NCI-H510A treated with DMSO at 0.1 percent for 48 hours (cell line): ENCODE data around the gene ILRUN.
"Not testable (repeated sequence)": the region's sequence is repeated elsewhere in the genome, so short reads cannot be mapped to it uniquely, and the experiment has no call there.

Experiments
- DNase-seq: peaks from one replicate; lab custom pipeline; 2025; lab: John Stamatoyannopoulos, UW

ILRUN gene

DNA sequence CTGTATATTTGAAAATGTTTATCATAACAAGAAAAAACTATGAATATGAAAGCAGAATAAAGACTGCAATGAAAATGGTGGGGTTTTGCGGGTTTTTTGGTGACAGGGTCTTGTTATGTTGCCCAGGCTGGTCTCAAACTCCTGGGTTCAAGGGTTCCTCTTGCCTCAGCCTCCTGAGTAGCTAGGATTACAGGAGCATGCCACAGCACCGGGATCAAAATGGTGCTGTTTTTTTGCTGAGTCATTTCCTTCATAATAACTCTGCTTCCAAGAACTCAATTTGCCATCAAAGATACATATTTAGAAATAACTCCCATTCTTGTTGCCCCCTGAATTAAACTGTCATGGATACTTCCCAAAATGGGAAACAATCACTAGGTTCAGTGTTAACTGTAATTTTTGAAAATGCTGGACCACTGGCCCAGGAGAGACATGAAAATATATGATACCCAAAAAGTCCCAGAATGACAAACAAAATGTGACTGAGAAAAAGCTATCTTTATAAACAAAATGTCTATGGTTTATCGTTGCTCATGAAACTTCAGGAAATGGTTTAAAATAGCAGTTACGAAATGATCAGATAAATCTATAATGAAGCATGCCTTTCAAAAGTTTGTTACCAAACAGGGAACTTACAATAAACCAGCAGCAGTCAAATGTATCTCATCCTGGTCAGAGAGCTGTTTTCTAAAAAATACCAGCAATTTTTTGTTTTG lies 32.2 kb downstream of the ILRUN start:
- no peak for DNase-seq

- DNase-seq, result no peak
Measured at GRCh38 chr6:34663831-34664255, 32.7 kb downstream of the ILRUN start.

DNA sequence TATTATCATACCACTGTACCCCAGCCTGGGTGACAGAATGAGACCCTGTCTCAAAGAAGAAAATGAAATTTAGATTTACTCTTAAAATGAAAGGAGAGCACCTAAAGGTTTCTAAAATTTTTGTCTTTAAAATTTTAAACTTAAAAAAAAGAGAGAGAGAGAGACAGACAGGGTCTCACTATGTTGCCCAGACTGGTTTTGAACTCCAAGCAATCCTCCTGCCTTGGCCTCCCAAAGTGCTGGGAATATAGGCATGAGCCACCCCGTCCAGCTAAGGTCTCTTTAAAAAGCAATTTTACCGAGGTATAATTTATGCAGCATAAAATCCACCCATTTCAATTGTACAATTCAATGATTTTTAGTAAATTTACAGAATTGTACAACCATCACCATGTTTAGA lies 33.2 kb downstream of the ILRUN start:
- DNase-seq, result no peak

DNA sequence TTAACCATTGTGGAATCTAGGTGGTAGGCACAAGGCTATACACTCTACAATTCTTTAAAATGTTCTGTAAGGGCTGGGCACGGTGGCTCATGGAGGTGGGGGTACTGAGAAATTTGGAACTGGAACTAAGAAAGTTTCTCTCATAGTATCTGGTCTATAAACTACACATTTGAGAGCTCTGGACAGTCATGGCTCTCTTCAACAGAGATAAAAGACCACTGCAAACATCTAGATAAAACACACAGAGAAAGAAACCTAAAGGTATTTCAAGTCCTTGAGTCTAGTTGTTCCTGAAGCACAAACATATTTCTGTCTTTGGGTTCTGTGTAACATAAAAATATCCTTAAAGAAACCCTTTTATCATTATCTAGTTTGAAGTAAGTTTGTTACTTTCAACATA lies 35.2 kb downstream of the ILRUN start:
- no peak for DNase-seq

- DNase-seq, result peak; percentile 34
Measured at GRCh38 chr6:34658605-34659265, 37.8 kb downstream of the ILRUN start.

- not testable (repeated sequence) for DNase-seq
Measured at GRCh38 chr6:34657979-34658480, 38.5 kb downstream of the ILRUN start.

- peak; percentile 89 for DNase-seq
Measured at GRCh38 chr6:34657307-34657978, 39.1 kb downstream of the ILRUN start.

DNA sequence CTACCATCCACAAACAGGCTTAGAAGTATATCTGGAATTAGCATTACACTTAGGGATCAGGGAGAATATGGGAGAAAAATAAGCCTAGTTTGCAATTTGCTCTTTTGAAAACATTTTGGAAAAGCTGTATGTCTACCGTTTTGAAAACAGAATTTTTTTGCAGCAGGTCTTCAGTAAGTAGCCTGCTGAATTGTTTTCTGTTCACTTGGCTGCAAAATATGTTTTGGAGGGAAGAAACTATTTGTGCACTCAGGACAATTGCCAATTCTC lies 39.6 kb downstream of the ILRUN start:
- DNase-seq, result no peak

DNA sequence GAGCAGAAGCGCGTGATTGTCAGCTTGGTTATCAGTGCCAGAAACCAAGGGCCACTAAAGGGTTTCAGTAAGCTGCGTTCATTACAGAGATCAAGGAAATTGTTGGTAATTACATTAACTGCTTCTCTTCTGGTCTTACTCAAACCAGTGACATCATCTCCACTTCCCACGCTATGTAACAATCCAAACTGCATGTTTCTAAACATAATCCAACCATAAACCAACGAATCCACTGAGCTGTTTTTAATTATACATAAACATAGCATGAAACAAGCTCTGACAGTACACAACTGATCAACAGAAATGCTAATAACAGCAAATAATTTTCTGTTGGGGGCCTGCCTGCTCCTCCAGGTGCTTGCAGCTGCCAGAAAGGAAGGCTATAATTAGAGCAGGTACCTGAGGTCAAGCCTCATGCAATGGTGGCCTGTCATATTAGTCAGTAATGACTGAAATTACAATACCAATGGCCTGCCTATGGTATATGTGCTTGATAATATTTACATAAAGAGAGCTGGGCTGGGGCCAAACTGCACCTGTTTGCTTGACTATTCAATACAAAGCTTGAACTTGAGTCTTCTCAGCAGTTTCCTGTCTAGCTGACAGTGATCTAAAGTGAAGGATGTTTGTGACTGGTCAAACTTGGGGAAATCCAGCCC lies 40.1 kb downstream of the ILRUN start:
- DNase-seq, result peak; percentile 97

DNA sequence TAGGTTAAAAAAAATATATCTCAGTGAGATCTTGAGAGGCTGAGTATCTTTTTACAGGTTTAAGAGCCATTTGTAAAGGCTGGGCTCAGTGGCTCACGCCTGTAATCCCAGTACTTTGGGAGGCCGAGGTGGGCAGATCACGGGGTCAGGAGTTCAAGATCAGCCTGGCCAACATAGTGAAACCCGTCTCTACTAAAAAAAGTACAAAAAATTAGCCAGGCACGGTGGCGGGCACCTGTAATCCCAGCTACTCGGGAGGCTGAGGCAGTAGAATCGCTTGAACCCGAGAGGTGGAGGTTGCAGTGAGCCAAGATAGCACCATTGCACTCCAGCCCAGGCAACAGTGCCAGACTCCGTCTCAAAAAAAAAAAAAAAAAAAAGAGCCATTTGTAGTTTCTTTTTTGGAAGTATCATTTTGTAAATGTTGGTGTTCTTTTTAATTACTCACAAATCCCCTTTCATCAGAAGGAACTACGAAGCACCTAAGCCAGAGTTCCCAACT lies 40.6 kb downstream of the ILRUN start:
- not testable (repeated sequence) for DNase-seq

GRCh38 chr6:34654061-34654710 lies 42.4 kb downstream of the ILRUN start:
- DNase-seq, result no peak

DNA sequence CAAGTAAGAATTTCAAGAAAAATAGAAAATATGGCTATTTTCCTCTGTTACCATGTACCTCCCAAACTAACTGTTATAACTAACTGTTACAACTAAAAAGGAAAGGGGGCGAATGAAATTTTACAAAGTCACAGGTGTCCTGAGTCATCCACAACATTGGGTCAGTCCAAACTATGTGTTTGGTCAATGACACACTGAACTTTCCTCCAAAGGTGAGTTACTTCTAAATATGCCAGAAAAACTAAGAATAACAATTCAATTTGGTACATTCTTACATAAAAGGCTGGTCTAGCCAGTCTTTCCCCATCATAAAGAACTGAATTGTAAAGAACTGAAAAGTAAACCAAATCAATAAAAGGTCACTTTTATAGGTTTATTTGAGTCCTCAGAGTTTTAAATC lies 44.3 kb downstream of the ILRUN start:
- no peak for DNase-seq

- DNase-seq, result no peak
Measured at GRCh38 chr6:34650823-34651222, 45.7 kb downstream of the ILRUN start.

- DNase-seq, result not testable (repeated sequence)
Measured at GRCh38 chr6:34650232-34650631, 46.3 kb downstream of the ILRUN start.

GRCh38 chr6:34648806-34649205 lies 47.8 kb downstream of the ILRUN start:
- no peak for DNase-seq
